Ascending aorta (tissue), 2 donors: Measurements from ENCODE around the gene ATP6V1G2. TPM values are rescaled to one million over a fixed set of nuclear protein-coding genes. Genes with fewer than 3 reads are reported as not detected.
"Not testable (repeated sequence)": the region's sequence is repeated elsewhere in the genome, so short reads cannot be mapped to it uniquely, and the experiment has no call there.

Experiments used
- DNase-seq, 2 donors: peaks; one replicate each; pipeline ENCODE4 v3.0.0-alpha.2; 2019; ENCODE audit warnings: low spot score in 2 of 2
- H3K27ac ChIP-seq, 2 donors: fragments of 200-600 bp; sonication (generic); one replicate each; pipeline ENCODE4 v1.5.1; 2016 to 2017; ENCODE audit warnings: mild to moderate bottlenecking in 1 of 2
- H3K27me3 ChIP-seq: fragments of 200-600 bp; sonication (generic); one replicate; pipeline ENCODE4 v1.5.1; 2017
- H3K36me3 ChIP-seq, 2 donors: fragments of 200-600 bp; sonication (generic); one replicate each; pipeline ENCODE4 v1.5.1; 2016
- H3K4me1 ChIP-seq, 2 donors: fragments of 200-600 bp; sonication (generic); one replicate each; pipeline ENCODE4 v1.5.1; 2016 to 2017; ENCODE audit warnings: mild to moderate bottlenecking in 1 of 2
- H3K4me3 ChIP-seq, 2 donors: fragments of 200-600 bp; sonication (generic); one replicate each; pipeline ENCODE4 v1.5.1; 2016 to 2017; ENCODE audit warnings: mild to moderate bottlenecking in 1 of 2
- H3K9me3 ChIP-seq, 2 donors: fragments of 200-600 bp; sonication (generic); one replicate each; pipeline ENCODE4 v1.5.1; 2016
- intact Hi-C: fragments of 100-400 bp; cut with DNase I; formaldehyde crosslinking; loops from one replicate; pipeline ENCODE4 v1.15.1; 2023
- total RNA-seq: library from RNA; depleted of rRNA; stranded (reverse); fragments of >200 nt; gene quantifications from one replicate; pipeline ENCODE4 v1.1.0, GENCODE V29; 2016
- TF ChIP-seq, protein P1 (sequence below), 3 experiments: fragments of 200-600 bp in 2 of 3; fragments of 450-650 bp in 1 of 3; sonication (generic) in 2 of 3; IDR thresholded peaks; one replicate each; pipeline ENCODE4 v1.5.1; 2016 to 2019; ENCODE audit warnings: antibody characterized with exemption in 3 of 3, mild to moderate bottlenecking in 1 of 3, moderate library complexity in 1 of 3

Gene ATP6V1G2
- not detected for total RNA-seq

DNA sequence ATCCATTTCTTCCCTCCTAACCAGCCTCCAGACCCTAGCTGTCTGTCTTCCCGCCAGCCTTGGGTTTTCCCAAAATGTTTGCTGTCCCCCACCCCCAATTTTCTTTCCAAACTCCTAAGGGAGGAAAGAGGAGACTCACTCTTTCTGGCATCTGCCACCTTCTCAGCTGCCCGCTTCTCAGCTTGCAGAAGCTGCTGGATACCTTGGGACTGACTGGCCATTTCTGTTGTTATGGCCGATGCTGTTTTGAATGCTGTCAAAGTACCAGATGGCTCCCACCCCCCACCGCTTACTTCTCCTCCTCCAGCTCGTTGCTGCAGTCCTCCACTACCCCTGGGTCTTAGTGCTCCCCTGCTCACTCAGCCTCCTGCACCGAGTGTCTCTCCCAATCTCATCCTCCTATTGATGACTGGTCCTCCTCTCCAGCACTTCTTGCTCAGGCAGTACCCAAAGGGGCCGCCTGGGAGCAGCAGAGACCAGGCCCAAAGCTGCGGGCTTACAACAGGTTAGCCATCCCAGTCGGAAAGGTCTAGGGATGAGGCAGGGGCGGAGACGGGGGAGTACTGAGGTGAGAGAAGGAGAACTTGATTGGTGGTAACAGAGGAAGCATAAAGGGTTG is at the start of gene ATP6V1G2:
Gene ATP6V1G2, minus strand, starts transcription at position 270 of the 619 bp plus-strand sequence. Its CDS starts 49 bp downstream, at position 221.
- intact Hi-C loops, result loop anchor here (1.0 to 10.0 kb wide), 8 partner anchors 35 to 1868 kb away; partner anchors contain the start of genes AGER, BAG6, CUTA and MRPS18B
- Histone ChIP-seq H3K4me1 (peaks cover 6 to 15% of the 10 kb centered on the region in 2 donors), H3K27ac (peak within 1 kb of the TSS; percentile 72 to 84), H3K36me3 (peaks cover 0 to 16% of the 10 kb centered on the region in 2 donors), H3K27me3 (no peaks in the 10 kb centered on the region), H3K4me3 (peak within 1 kb of the TSS; percentile 58 to 67), H3K9me3 (no peaks in the 10 kb centered on the region)
- TF ChIP-seq, protein P1, sequence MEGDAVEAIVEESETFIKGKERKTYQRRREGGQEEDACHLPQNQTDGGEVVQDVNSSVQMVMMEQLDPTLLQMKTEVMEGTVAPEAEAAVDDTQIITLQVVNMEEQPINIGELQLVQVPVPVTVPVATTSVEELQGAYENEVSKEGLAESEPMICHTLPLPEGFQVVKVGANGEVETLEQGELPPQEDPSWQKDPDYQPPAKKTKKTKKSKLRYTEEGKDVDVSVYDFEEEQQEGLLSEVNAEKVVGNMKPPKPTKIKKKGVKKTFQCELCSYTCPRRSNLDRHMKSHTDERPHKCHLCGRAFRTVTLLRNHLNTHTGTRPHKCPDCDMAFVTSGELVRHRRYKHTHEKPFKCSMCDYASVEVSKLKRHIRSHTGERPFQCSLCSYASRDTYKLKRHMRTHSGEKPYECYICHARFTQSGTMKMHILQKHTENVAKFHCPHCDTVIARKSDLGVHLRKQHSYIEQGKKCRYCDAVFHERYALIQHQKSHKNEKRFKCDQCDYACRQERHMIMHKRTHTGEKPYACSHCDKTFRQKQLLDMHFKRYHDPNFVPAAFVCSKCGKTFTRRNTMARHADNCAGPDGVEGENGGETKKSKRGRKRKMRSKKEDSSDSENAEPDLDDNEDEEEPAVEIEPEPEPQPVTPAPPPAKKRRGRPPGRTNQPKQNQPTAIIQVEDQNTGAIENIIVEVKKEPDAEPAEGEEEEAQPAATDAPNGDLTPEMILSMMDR (IDR thresholded peaks at IDR 0.05), result peak; percentile 96 to 99 (median 98)
- peak; percentile 55 to 95 for DNase-seq

DNA sequence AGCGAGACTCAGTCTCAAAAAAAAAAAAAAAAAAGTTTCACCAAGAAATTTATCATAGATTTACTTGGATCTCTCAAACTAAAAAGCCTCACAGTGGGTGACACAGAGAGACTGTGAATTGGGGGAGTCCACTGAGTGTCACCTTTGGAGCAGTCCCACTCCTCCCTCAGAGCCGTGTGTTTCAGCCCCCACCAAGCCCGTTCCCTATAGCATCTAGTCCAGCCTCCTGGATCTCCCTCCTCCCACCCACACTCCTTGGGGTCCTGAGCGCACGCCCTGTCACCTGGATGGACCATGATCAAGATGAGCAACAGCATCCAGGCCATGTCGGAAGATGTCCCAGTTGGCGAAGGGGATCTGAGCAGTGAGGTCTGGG is 46.0 kb upstream of the ATP6V1G2 start:
- H3K4me3 ChIP-seq, result no peak overlapping the region
- no peak for DNase-seq
- H3K27ac ChIP-seq, result no peak overlapping the region
- H3K27me3 ChIP-seq, result no peaks in the 10 kb centered on the region
- intact Hi-C loops, result no loop called here
- TF ChIP-seq, protein P1 (IDR thresholded peaks at IDR 0.05), result no peak
- H3K36me3 ChIP-seq, result no peaks in the 10 kb centered on the region
- H3K9me3 ChIP-seq, result no peaks in the 10 kb centered on the region
- H3K4me1 ChIP-seq, result no peaks in the 10 kb centered on the region

DNA sequence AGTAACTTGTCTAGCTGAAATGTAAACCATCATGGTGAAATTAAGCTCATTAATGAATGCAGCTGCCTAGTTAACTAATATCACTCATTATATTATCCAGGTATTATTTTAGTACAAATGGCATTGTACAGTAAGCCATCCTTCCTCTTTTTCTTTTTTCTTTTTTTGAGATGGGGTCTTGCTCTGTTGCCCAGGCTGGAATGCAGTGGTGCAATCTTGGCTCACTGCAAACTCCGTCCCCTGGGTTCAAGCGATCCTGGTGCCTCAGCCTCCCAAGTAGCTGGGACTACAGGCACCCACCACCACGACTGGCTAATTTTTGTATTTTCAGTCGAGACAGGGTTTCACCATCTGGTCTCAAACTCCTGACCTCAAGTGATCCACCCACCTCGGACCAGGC is 44.3 kb upstream of the ATP6V1G2 start:
- DNase-seq, H3K27ac ChIP-seq, H3K9me3 ChIP-seq, H3K4me1 ChIP-seq, intact Hi-C loops, H3K4me3 ChIP-seq, H3K27me3 ChIP-seq, H3K36me3 ChIP-seq: not testable (repeated sequence)

DNA sequence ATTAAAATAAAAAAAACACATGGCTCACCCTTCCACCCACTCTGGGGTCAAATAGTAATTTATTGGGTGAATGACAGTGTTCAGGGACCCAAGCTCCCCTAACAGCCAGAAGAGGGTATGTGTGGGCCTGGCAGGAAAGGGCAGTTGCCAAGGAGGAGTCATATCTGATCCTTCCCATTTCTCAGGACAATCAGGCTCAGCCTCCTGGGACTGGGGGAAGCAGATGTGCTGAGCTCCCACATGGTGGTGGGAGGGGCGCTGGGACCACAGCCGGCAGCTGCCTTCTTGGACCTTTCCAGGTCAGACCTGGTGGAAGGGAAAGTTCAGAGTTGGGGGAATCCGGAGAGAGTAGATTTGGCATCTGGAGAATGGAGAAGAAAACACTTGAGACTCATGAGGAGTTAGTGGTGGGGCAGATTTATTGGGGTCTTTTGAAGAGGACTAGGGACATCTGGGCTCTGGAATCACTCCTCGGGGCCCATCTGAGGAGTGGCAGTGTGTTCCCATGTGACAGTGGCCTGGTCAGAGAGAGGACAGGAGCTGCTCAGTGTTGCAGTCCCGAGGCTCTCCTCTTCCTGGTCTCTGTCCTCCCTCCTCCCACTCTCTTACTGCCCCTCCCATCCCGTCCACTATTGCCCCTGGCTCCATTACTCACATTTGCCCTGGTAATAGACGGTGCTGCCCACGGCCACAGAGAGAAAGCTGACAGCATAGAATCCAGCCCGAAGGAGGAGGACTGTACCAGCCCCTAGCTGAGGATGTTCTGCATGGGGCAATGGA is 42.7 kb upstream of the ATP6V1G2 start:
- Histone ChIP-seq H3K4me1 (no peaks in the 10 kb centered on the region), H3K27ac (no peak overlapping the region), H3K36me3 (no peaks in the 10 kb centered on the region), H3K4me3 (no peak overlapping the region), H3K27me3 (no peaks in the 10 kb centered on the region), H3K9me3 (no peaks in the 10 kb centered on the region)
- TF ChIP-seq, protein P1 (IDR thresholded peaks at IDR 0.05), result no peak
- no peak for DNase-seq
- intact Hi-C loops, result no loop called here

DNA sequence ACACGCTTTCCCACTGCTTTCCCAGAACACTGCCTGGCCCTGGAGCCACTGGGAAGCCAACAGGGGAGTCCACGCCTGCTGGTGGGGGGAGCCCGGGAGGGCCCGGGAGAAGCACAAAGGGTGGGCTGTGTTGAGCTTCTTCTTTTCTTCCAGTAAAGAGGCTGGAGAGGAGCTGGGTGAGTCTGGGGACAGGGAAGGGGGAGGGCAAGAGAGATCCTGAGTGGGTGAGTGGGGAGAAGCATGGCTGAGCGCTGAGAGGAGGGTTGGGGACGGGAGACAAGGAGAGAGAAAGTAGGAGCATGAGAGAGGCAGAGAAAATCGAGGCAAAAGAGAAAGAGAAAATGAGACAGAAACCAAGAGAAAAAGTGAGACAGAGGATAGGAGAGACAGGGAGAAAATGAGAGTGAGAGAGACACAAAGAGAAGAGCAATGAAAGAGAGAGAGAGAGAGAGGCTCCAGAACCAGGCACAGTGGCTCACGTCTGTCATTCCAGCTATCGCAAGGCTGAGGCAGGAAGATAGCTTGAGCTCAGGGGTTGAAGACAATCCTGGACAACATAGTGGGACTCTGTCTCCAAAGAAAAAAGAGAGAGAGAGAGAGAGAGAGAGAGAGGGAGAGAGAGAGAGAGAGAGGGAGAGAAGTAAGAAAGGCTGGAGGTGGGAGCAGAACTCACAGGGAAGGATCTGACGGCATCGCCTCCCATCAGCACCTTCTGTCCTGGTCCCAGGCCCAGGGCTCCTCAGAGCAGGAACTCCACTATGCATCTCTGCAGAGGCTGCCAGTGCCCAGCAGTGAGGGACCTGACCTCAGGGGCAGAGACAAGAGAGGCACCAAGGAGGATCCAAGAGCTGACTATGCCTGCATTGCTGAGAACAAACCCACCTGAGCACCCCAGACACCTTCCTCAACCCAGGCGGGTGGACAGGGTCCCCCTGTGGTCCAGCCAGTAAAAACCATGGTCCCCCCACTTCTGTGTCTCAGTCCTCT is 41.7 kb upstream of the ATP6V1G2 start:
- Histone ChIP-seq H3K27me3 (no peaks in the 10 kb centered on the region), H3K4me1 (no peaks in the 10 kb centered on the region), H3K36me3 (no peaks in the 10 kb centered on the region), H3K9me3 (no peaks in the 10 kb centered on the region), H3K27ac (no peak overlapping the region), H3K4me3 (no peak overlapping the region)
- intact Hi-C loops, result no loop called here
- DNase-seq, result no peak
- TF ChIP-seq, protein P1 (IDR thresholded peaks at IDR 0.05), result no peak
